ENCODE data around the gene BMPER. TPM values are rescaled to one million over a fixed set of nuclear protein-coding genes. Genes with fewer than 3 reads are reported as not detected.

Gene BMPER
- total and polyA plus RNA-seq, 12 donors: 0.29 to 1.9 (median 0.85) TPM; not detected in 2

DNA sequence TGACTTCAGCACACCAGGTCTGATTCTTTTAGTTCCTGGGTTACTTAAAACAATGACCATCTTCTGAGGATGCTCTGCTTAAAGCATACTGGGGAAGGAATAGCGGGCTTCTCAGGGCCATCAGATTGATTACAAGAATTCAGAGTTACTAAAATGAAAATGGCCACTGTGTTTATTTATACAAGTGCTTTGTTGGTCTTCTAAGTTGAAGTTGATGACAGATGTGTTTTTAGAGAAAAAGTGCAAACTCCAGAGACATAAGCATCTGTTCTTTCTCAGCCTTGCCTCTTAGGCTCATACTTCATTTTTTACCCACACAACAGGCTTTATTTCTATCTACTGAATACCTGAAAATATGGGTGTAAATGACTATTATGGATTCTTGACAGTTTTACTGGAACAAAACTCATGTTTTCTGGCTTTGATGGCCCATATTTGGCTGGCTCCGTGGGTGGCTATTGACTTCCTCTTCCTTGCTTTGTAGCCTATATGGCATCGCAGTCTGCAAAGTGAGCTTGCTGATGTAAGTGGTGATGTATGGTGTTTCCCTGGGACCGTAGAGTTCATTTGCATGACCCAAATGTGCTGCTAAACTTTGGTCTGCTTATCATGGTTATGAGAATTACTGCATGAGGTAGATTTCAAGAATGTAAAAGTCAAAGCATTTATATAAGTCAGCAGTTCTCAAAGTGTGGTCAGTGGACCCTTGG lies 121.3 kb downstream of the BMPER start:
- Histone ChIP-seq H3K4me1 (replicated peaks in 1 of 2) (no peaks in the 10 kb centered on the region), H3K9me3 (replicated peaks in 1 of 3) (no peaks in the 10 kb centered on the region), H3K27me3 (no peaks in the 10 kb centered on the region), H3K4me3 (no peak overlapping the region), H3K36me3 (replicated peaks in 1 of 2) (no peaks in the 10 kb centered on the region), H3K27ac (no peak overlapping the region)
- TF ChIP-seq, protein P1, sequence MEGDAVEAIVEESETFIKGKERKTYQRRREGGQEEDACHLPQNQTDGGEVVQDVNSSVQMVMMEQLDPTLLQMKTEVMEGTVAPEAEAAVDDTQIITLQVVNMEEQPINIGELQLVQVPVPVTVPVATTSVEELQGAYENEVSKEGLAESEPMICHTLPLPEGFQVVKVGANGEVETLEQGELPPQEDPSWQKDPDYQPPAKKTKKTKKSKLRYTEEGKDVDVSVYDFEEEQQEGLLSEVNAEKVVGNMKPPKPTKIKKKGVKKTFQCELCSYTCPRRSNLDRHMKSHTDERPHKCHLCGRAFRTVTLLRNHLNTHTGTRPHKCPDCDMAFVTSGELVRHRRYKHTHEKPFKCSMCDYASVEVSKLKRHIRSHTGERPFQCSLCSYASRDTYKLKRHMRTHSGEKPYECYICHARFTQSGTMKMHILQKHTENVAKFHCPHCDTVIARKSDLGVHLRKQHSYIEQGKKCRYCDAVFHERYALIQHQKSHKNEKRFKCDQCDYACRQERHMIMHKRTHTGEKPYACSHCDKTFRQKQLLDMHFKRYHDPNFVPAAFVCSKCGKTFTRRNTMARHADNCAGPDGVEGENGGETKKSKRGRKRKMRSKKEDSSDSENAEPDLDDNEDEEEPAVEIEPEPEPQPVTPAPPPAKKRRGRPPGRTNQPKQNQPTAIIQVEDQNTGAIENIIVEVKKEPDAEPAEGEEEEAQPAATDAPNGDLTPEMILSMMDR (IDR thresholded peaks at IDR 0.05): no peak
- no peak for TF ChIP-seq POLR2A (IDR thresholded peaks at IDR 0.05)
- DNase-seq: no peak
- intact Hi-C loops (cut with DNase I): no loop called here
- WGBS, 4 donors: 64 to 68% (median 64%) methylated on average over 4 of the region's 4 CpGs

DNA sequence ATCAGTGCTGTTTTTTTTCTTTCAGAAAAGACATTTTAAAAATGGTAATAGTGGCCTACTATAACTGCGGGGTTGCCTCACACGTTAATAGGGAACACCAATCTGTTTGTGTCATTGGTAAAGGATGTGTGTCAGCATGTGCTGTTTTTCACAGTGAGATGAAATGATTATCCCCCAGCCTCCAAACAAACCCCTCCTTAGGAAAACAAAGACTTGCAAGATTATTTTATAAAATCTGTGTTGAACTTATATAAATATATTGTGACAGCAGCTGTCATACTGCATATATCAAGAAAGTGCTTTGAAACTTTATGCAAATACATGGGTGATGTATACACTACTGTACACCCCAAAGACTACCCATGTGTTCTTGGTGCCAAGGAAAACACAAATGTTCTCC lies 125.8 kb downstream of the BMPER start:
- WGBS, 4 donors: 90 to 94% (median 91%) methylated on average over 2 of the region's 2 CpGs
- Histone ChIP-seq H3K9me3 (replicated peaks in 1 of 3) (no peaks in the 10 kb centered on the region), H3K4me3 (no peak overlapping the region), H3K36me3 (replicated peaks in 1 of 2) (no peaks in the 10 kb centered on the region), H3K4me1 (replicated peaks in 1 of 2) (no peaks in the 10 kb centered on the region), H3K27ac (no peak overlapping the region), H3K27me3 (no peaks in the 10 kb centered on the region)
- intact Hi-C loops (cut with DNase I): no loop called here
- TF ChIP-seq POLR2A (IDR thresholded peaks at IDR 0.05): no peak
- TF ChIP-seq, protein P1 (IDR thresholded peaks at IDR 0.05): no peak
- no peak for DNase-seq

DNA sequence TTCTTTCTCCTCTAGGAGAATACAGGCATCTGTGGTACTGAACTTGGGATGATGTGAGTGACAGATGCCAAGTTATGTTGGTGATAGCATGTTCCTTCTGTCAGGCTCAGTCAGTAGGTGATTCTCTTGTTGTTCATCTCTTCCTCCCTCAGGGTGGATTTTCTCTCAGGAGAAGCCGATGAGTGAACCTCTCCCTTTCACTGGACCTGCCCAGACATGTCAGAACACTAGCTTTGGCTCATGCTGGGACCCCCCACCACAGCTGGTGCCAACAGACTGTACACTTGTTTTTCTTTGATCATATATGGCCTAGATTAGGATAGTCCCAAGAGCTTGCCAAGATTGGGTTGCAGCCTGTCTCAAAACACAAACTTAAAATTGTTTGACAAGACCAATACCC lies 129.4 kb downstream of the BMPER start:
- WGBS, 4 donors: 63 to 97% (median 83%) methylated on average over 1 of the region's 1 CpG
- Histone ChIP-seq H3K4me3 (no peak overlapping the region), H3K4me1 (replicated peaks in 1 of 2) (no peaks in the 10 kb centered on the region), H3K9me3 (replicated peaks in 1 of 3) (no peaks in the 10 kb centered on the region), H3K27me3 (no peaks in the 10 kb centered on the region), H3K27ac (no peak overlapping the region), H3K36me3 (replicated peaks in 1 of 2) (no peaks in the 10 kb centered on the region)
- TF ChIP-seq, protein P1 (IDR thresholded peaks at IDR 0.05): no peak
- no peak for TF ChIP-seq POLR2A (IDR thresholded peaks at IDR 0.05)
- intact Hi-C loops (cut with DNase I): no loop called here
- no peak for DNase-seq

DNA sequence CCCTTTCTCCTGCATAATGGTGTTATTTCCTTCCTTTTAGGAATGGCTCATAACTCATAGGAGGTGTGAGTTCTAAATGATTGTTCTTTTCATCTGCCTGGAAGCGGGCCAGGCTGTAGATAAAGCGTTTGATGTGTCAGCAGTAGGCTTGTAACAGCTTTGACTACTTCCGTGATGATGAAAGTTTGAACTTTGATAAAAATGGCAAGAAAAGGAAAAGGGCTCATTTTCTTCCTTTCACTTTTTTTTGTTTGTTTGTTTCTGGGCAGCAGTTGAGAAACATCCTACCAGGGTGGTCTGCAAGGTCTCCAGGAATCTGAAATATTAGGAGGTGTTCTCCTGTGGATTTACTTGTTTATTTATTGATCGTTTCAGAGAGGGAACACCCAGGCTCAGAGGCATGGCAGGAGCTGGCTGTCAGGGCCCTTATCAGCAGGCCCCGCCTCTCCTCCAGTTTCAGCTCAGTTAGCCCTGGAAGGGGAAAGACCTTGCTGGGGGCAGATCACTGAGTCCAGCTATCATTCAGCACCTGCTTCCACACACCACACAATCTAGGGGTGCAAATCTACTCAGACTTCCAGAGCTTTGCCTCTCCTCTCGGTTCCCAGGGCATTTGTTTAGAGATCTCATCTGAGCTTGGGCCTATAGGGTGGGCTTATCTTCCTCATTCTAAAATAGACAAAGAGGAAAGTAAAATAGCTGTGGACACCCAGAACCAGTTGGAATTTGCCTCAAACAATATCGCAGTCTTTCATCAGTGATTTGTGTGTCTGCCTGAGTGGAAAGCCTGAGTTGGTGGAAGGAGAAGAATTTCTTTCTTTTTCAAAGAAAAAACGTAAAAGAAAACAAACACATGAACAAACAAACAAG lies 130.9 kb downstream of the BMPER start:
- Histone ChIP-seq H3K4me1 (replicated peaks in 1 of 2) (no peaks in the 10 kb centered on the region), H3K27ac (peak overlapping the region in 1 of 5 donors; percentile 43), H3K4me3 (peak overlapping the region in 1 of 4 donors; percentile 24), H3K36me3 (replicated peaks in 1 of 2) (no peaks in the 10 kb centered on the region), H3K9me3 (replicated peaks in 1 of 3) (no peaks in the 10 kb centered on the region), H3K27me3 (no peaks in the 10 kb centered on the region)
- TF ChIP-seq, protein P1 (IDR thresholded peaks at IDR 0.05): no peak
- TF ChIP-seq POLR2A (IDR thresholded peaks at IDR 0.05): no peak
- intact Hi-C loops (cut with DNase I): no loop called here
- peak in 6 of 7 donors; percentile 55 to 71 (median 62) for DNase-seq
- 40 to 46% (median 43%) methylated on average over 8 of the region's 8 CpGs for WGBS, 4 donors

All from adrenal gland (tissue), 12 donors.